Activated CD4-positive, alpha-beta T cell treated with anti-CD3 and anti-CD28 coated beads, Interleukin-2, amount 50 U/mL, for 4 hours (primary cell): ENCODE measurements around the gene AK3.
A peak's percentile ranks its signal among the peaks of the same experiment; 100 is the strongest.

Source experiments
- DNase-seq, 2 experiments: peaks; one replicate each; pipeline ENCODE4 v3.0.0-alpha.2; 2020

AK3 gene

GRCh38 chr9:4701526-4701925, 39.5 kb downstream of the AK3 start:
- no peak for DNase-seq

GRCh38 chr9:4700932-4701331, 40.1 kb downstream of the AK3 start:
- DNase-seq, result no peak

- no peak for DNase-seq
These were observed 40.9 kb downstream of the AK3 start for GRCh38 chr9:4700091-4700490.

- no peak for DNase-seq
These were observed 49.2 kb downstream of the AK3 start for GRCh38 chr9:4691795-4692194.

GRCh38 chr9:4690144-4690543, 50.9 kb downstream of the AK3 start:
- DNase-seq, result no peak

- no peak for DNase-seq
These were observed 51.3 kb downstream of the AK3 start for GRCh38 chr9:4689687-4690104.

- DNase-seq, result no peak
These were observed 52.0 kb downstream of the AK3 start for GRCh38 chr9:4689021-4689420.

- DNase-seq, result no peak
These were observed 54.4 kb downstream of the AK3 start for GRCh38 chr9:4686584-4686983.

GRCh38 chr9:4686112-4686511, 54.9 kb downstream of the AK3 start:
- no peak for DNase-seq

GRCh38 chr9:4684820-4685219, 56.2 kb downstream of the AK3 start:
- DNase-seq, result no peak

GRCh38 chr9:4680750-4681149, 60.3 kb downstream of the AK3 start:
- DNase-seq, result no peak

- no peak for DNase-seq
These were observed 60.9 kb downstream of the AK3 start for GRCh38 chr9:4680173-4680525.

GRCh38 chr9:4679268-4680172, 61.5 kb downstream of the AK3 start, which contains the start of gene CDC37L1:
TSS of gene CDC37L1 (plus strand) at chr9:4679569. CDS start at chr9:4679768, 199 bp downstream.
- DNase-seq, result peak; percentile 99

GRCh38 chr9:4678679-4679267, 62.2 kb downstream of the AK3 start:
- no peak for DNase-seq

- DNase-seq, result no peak
These were observed 63.6 kb downstream of the AK3 start for GRCh38 chr9:4677392-4677791.

- no peak for DNase-seq
These were observed 66.2 kb downstream of the AK3 start for GRCh38 chr9:4674783-4675182.

- no peak for DNase-seq
These were observed 69.3 kb downstream of the AK3 start for GRCh38 chr9:4671737-4672136.

- no peak for DNase-seq
These were observed 70.4 kb downstream of the AK3 start for GRCh38 chr9:4670591-4670990.

- DNase-seq, result no peak
These were observed 71.1 kb downstream of the AK3 start for GRCh38 chr9:4669890-4670289.

- no peak for DNase-seq
These were observed 72.4 kb downstream of the AK3 start for GRCh38 chr9:4668604-4669003.

- no peak for DNase-seq
These were observed 73.3 kb downstream of the AK3 start for GRCh38 chr9:4667681-4668080.

- peak; percentile 15 to 37 for DNase-seq
These were observed 74.8 kb downstream of the AK3 start, which contains the start of gene SPATA6L for GRCh38 chr9:4666042-4666699. TSS of gene SPATA6L (minus strand) at chr9:4666480. CDS start at chr9:4666250, 230 bp downstream.

- no peak for DNase-seq
These were observed 75.6 kb downstream of the AK3 start for GRCh38 chr9:4665357-4665756.

- DNase-seq, result no peak
These were observed 77.0 kb downstream of the AK3 start for GRCh38 chr9:4663956-4664355.
